Activated CD8-positive, alpha-beta memory T cell treated with anti-CD3 and anti-CD28 coated beads, Interleukin-2, amount 50 U/mL, for 1 hour (primary cell): ENCODE data around the gene FCGR3A.
"Not testable (repeated sequence)": the region's sequence is repeated elsewhere in the genome, so short reads cannot be mapped to it uniquely, and the experiment has no call there.

Experiments used
- DNase-seq: peaks from one replicate; pipeline ENCODE4 v3.0.0-alpha.2; 2020; ENCODE audit errors: extremely low read depth

FCGR3A gene

GRCh38 chr1:161530158-161530557 lies 19.5 kb downstream of the FCGR3A start:
- peak; percentile 34 for DNase-seq

GRCh38 chr1:161529463-161530104 lies 20.0 kb downstream of the FCGR3A start:
- DNase-seq = not testable (repeated sequence)

- DNase-seq = not testable (repeated sequence)
Observed at GRCh38 chr1:161528550-161528949, 21.1 kb downstream of the FCGR3A start.

GRCh38 chr1:161525918-161526317 lies 23.7 kb downstream of the FCGR3A start:
- DNase-seq = not testable (repeated sequence)

- not testable (repeated sequence) for DNase-seq
Observed at GRCh38 chr1:161525321-161525720, 24.3 kb downstream of the FCGR3A start.

- not testable (repeated sequence) for DNase-seq
Observed at GRCh38 chr1:161524742-161525291, 24.8 kb downstream of the FCGR3A start.

- peak; percentile 53 for DNase-seq
Observed at GRCh38 chr1:161523817-161524741, 25.5 kb downstream of the FCGR3A start, which contains the start of gene HSPA6. HSPA6 (plus strand) TSS chr1:161524540; CDS start chr1:161524659, 119 bp downstream.

GRCh38 chr1:161523041-161523816 lies 26.4 kb downstream of the FCGR3A start:
- not testable (repeated sequence) for DNase-seq

GRCh38 chr1:161513953-161514352 lies 35.7 kb downstream of the FCGR3A start:
- DNase-seq = not testable (repeated sequence)

- not testable (repeated sequence) for DNase-seq
Observed at GRCh38 chr1:161513448-161513780, 36.2 kb downstream of the FCGR3A start.

- not testable (repeated sequence) for DNase-seq
Observed at GRCh38 chr1:161512636-161513447, 36.8 kb downstream of the FCGR3A start.

- no peak for DNase-seq
Observed at GRCh38 chr1:161511756-161512060, 37.9 kb downstream of the FCGR3A start.

GRCh38 chr1:161511018-161511755 lies 38.4 kb downstream of the FCGR3A start:
- no peak for DNase-seq

- DNase-seq = no peak
Observed at GRCh38 chr1:161510477-161510876, 39.1 kb downstream of the FCGR3A start.

- DNase-seq = no peak
Observed at GRCh38 chr1:161506336-161507223, 43.0 kb downstream of the FCGR3A start.

- DNase-seq = no peak
Observed at GRCh38 chr1:161505686-161506085, 43.9 kb downstream of the FCGR3A start.

GRCh38 chr1:161503394-161503748 lies 46.2 kb downstream of the FCGR3A start:
- no peak for DNase-seq

GRCh38 chr1:161502641-161503393 lies 46.8 kb downstream of the FCGR3A start:
- no peak for DNase-seq

GRCh38 chr1:161502181-161502580 lies 47.4 kb downstream of the FCGR3A start:
- DNase-seq = no peak
